ENCODE measurements around the gene EPHB2. TPM values are rescaled to one million over a fixed set of nuclear protein-coding genes. Genes with fewer than 3 reads are reported as not detected.

EPHB2 gene
- total and polyA plus RNA-seq, 3 experiments from 2014 or later = 0.22 to 0.33 TPM; not detected in 1

GRCh38 chr1:22747021-22747734 lies 36.5 kb downstream of the EPHB2 start:
- no peak overlapping the region for H3K4me3 Mint-ChIP-seq
- no peaks in the 10 kb centered on the region for H3K36me3 Mint-ChIP-seq
- CTCF ChIA-PET = no interaction called here
- H3K27ac Mint-ChIP-seq = no peak overlapping the region
- no peaks in the 10 kb centered on the region for H3K4me1 ChIP-seq (ENCODE audit: insufficient read depth, low read length)
- no peaks in the 10 kb centered on the region for H3K27me3 ChIP-seq (ENCODE audit: insufficient read depth, low read length, poor library complexity, severe bottlenecking)
- DNase-seq = no peak
- H3K9me3 ChIP-seq (ENCODE audit: low read length) = no peaks in the 10 kb centered on the region
- no peaks in the 10 kb centered on the region for H3K4me1 Mint-ChIP-seq
- peaks cover 5 to 9% of the 10 kb centered on the region in 2 donors for H3K27me3 Mint-ChIP-seq
- H3K27ac ChIP-seq (ENCODE audit: low read depth, low read length) = no peak overlapping the region
- H3K36me3 ChIP-seq (ENCODE audit: insufficient read depth, low read length) = no peaks in the 10 kb centered on the region
- no peak overlapping the region for H3K4me3 ChIP-seq (ENCODE audit: low read length)
- POLR2A ChIA-PET = no interaction called here
- H3K9me3 Mint-ChIP-seq = no peaks in the 10 kb centered on the region

- ChIA-PET CTCF (no interaction called here), POLR2A (no interaction called here)
- H3K27ac Mint-ChIP-seq = no peak overlapping the region
- Histone ChIP-seq H3K27me3 (ENCODE audit: insufficient read depth, low read length, poor library complexity, severe bottlenecking) (no peaks in the 10 kb centered on the region), H3K4me1 (ENCODE audit: insufficient read depth, low read length) (no peaks in the 10 kb centered on the region), H3K27ac (ENCODE audit: low read depth, low read length) (no peak overlapping the region), H3K4me3 (ENCODE audit: low read length) (no peak overlapping the region), H3K36me3 (ENCODE audit: insufficient read depth, low read length) (no peaks in the 10 kb centered on the region), H3K9me3 (ENCODE audit: low read length) (no peaks in the 10 kb centered on the region)
- no peaks in the 10 kb centered on the region for H3K9me3 Mint-ChIP-seq
- peaks cover 1 to 6% of the 10 kb centered on the region in 2 donors for H3K27me3 Mint-ChIP-seq
- H3K4me3 Mint-ChIP-seq = no peak overlapping the region
- no peaks in the 10 kb centered on the region for H3K4me1 Mint-ChIP-seq
- DNase-seq = no peak
- H3K36me3 Mint-ChIP-seq = no peaks in the 10 kb centered on the region
Observed at GRCh38 chr1:22747735-22748073, 37.1 kb downstream of the EPHB2 start.

GRCh38 chr1:22749503-22749902 lies 38.9 kb downstream of the EPHB2 start:
- Histone ChIP-seq H3K27me3 (ENCODE audit: insufficient read depth, low read length, poor library complexity, severe bottlenecking) (no peaks in the 10 kb centered on the region), H3K4me3 (ENCODE audit: low read length) (no peak overlapping the region), H3K36me3 (ENCODE audit: insufficient read depth, low read length) (no peaks in the 10 kb centered on the region), H3K4me1 (ENCODE audit: insufficient read depth, low read length) (no peaks in the 10 kb centered on the region), H3K9me3 (ENCODE audit: low read length) (no peaks in the 10 kb centered on the region), H3K27ac (ENCODE audit: low read depth, low read length) (no peak overlapping the region)
- Mint-ChIP-seq H3K27ac (no peak overlapping the region), H3K27me3 (peaks cover 3 to 4% of the 10 kb centered on the region in 2 donors), H3K9me3 (no peaks in the 10 kb centered on the region), H3K4me3 (no peak overlapping the region), H3K36me3 (no peaks in the 10 kb centered on the region), H3K4me1 (no peaks in the 10 kb centered on the region)
- DNase-seq = no peak
- ChIA-PET POLR2A (no interaction called here), CTCF (no interaction called here)

GRCh38 chr1:22749919-22750684 lies 39.5 kb downstream of the EPHB2 start:
- H3K27me3 ChIP-seq (ENCODE audit: insufficient read depth, low read length, poor library complexity, severe bottlenecking) = no peaks in the 10 kb centered on the region
- H3K4me3 ChIP-seq (ENCODE audit: low read length) = no peak overlapping the region
- no peaks in the 10 kb centered on the region for H3K4me1 ChIP-seq (ENCODE audit: insufficient read depth, low read length)
- Mint-ChIP-seq H3K9me3 (no peaks in the 10 kb centered on the region), H3K4me1 (no peaks in the 10 kb centered on the region), H3K27ac (no peak overlapping the region), H3K27me3 (peaks cover 3 to 4% of the 10 kb centered on the region in 2 donors), H3K36me3 (no peaks in the 10 kb centered on the region), H3K4me3 (no peak overlapping the region)
- POLR2A ChIA-PET = no interaction called here
- H3K9me3 ChIP-seq (ENCODE audit: low read length) = no peaks in the 10 kb centered on the region
- CTCF ChIA-PET = no interaction called here
- H3K36me3 ChIP-seq (ENCODE audit: insufficient read depth, low read length) = no peaks in the 10 kb centered on the region
- no peak overlapping the region for H3K27ac ChIP-seq (ENCODE audit: low read depth, low read length)
- no peak for DNase-seq

GRCh38 chr1:22750685-22751051 lies 40.0 kb downstream of the EPHB2 start:
- H3K27ac ChIP-seq (ENCODE audit: low read depth, low read length) = no peak overlapping the region
- ChIA-PET POLR2A (no interaction called here), CTCF (no interaction called here)

GRCh38 chr1:22751124-22751531 lies 40.5 kb downstream of the EPHB2 start:
- Mint-ChIP-seq H3K27ac (no peak overlapping the region), H3K36me3 (no peaks in the 10 kb centered on the region), H3K9me3 (no peaks in the 10 kb centered on the region), H3K27me3 (peaks cover 4 to 5% of the 10 kb centered on the region in 2 donors), H3K4me1 (no peaks in the 10 kb centered on the region), H3K4me3 (no peak overlapping the region)
- Histone ChIP-seq H3K36me3 (ENCODE audit: insufficient read depth, low read length) (no peaks in the 10 kb centered on the region), H3K4me3 (ENCODE audit: low read length) (no peak overlapping the region), H3K9me3 (ENCODE audit: low read length) (no peaks in the 10 kb centered on the region), H3K4me1 (ENCODE audit: insufficient read depth, low read length) (no peaks in the 10 kb centered on the region), H3K27me3 (ENCODE audit: insufficient read depth, low read length, poor library complexity, severe bottlenecking) (no peaks in the 10 kb centered on the region), H3K27ac (ENCODE audit: low read depth, low read length) (no peak overlapping the region)
- POLR2A ChIA-PET = no interaction called here
- CTCF ChIA-PET = no interaction called here
- no peak for DNase-seq

More at GRCh38 chr1:22750685-22751051, 40.0 kb downstream of the EPHB2 start:
- peaks cover 3 to 4% of the 10 kb centered on the region in 2 donors for H3K27me3 Mint-ChIP-seq
- H3K27ac Mint-ChIP-seq = no peak overlapping the region
- no peaks in the 10 kb centered on the region for H3K4me1 ChIP-seq (ENCODE audit: insufficient read depth, low read length)
- no peak overlapping the region for H3K4me3 ChIP-seq (ENCODE audit: low read length)
- H3K9me3 ChIP-seq (ENCODE audit: low read length) = no peaks in the 10 kb centered on the region
- DNase-seq = no peak
- no peaks in the 10 kb centered on the region for H3K36me3 Mint-ChIP-seq
- H3K4me3 Mint-ChIP-seq = no peak overlapping the region
- H3K27me3 ChIP-seq (ENCODE audit: insufficient read depth, low read length, poor library complexity, severe bottlenecking) = no peaks in the 10 kb centered on the region
- no peaks in the 10 kb centered on the region for H3K9me3 Mint-ChIP-seq
- H3K36me3 ChIP-seq (ENCODE audit: insufficient read depth, low read length) = no peaks in the 10 kb centered on the region
- no peaks in the 10 kb centered on the region for H3K4me1 Mint-ChIP-seq

- Mint-ChIP-seq H3K27me3 (peaks cover 4 to 5% of the 10 kb centered on the region in 2 donors), H3K4me1 (no peaks in the 10 kb centered on the region), H3K36me3 (no peaks in the 10 kb centered on the region), H3K9me3 (no peaks in the 10 kb centered on the region), H3K27ac (no peak overlapping the region), H3K4me3 (no peak overlapping the region)
- Histone ChIP-seq H3K4me1 (ENCODE audit: insufficient read depth, low read length) (no peaks in the 10 kb centered on the region), H3K9me3 (ENCODE audit: low read length) (no peaks in the 10 kb centered on the region), H3K4me3 (ENCODE audit: low read length) (no peak overlapping the region), H3K27me3 (ENCODE audit: insufficient read depth, low read length, poor library complexity, severe bottlenecking) (no peaks in the 10 kb centered on the region), H3K27ac (ENCODE audit: low read depth, low read length) (no peak overlapping the region), H3K36me3 (ENCODE audit: insufficient read depth, low read length) (no peaks in the 10 kb centered on the region)
- POLR2A ChIA-PET = no interaction called here
- no peak for DNase-seq
- CTCF ChIA-PET = no interaction called here
Observed at GRCh38 chr1:22752339-22752738, 41.7 kb downstream of the EPHB2 start.

GRCh38 chr1:22753481-22753971 lies 42.9 kb downstream of the EPHB2 start:
- H3K9me3 ChIP-seq (ENCODE audit: low read length) = no peaks in the 10 kb centered on the region
- no peaks in the 10 kb centered on the region for H3K27me3 ChIP-seq (ENCODE audit: insufficient read depth, low read length, poor library complexity, severe bottlenecking)
- H3K36me3 ChIP-seq (ENCODE audit: insufficient read depth, low read length) = no peaks in the 10 kb centered on the region
- no peak for DNase-seq
- H3K4me3 Mint-ChIP-seq = no peak overlapping the region
- no peaks in the 10 kb centered on the region for H3K4me1 ChIP-seq (ENCODE audit: insufficient read depth, low read length)
- ChIA-PET POLR2A (no interaction called here), CTCF (interaction anchor here (0.6 kb wide), 1 partner anchor 1376 kb away, joined by 4 read pairs; no protein-coding TSS in a partner anchor)
- no peak overlapping the region for H3K4me3 ChIP-seq (ENCODE audit: low read length)
- H3K27me3 Mint-ChIP-seq = peaks cover 4 to 5% of the 10 kb centered on the region in 2 donors
- no peaks in the 10 kb centered on the region for H3K4me1 Mint-ChIP-seq
- no peaks in the 10 kb centered on the region for H3K36me3 Mint-ChIP-seq
- no peak overlapping the region for H3K27ac ChIP-seq (ENCODE audit: low read depth, low read length)
- no peak overlapping the region for H3K27ac Mint-ChIP-seq
- H3K9me3 Mint-ChIP-seq = no peaks in the 10 kb centered on the region
